Aorta (tissue), 5 donors: Measurements from ENCODE around the gene CUL1. TPM values are rescaled to one million over a fixed set of nuclear protein-coding genes. Genes with fewer than 3 reads are reported as not detected.

Experiments
- ATAC-seq: fragments of 200-7000 bp; cut with Tn5 transposase; one replicate; pipeline ENCODE4 v1.9.1; 2022; ENCODE audit warnings: moderate library complexity; ENCODE audit not compliant: low FRiP score
- DNase-seq, 2 donors: peaks; one replicate each; pipeline ENCODE4 v3.0.0-alpha.2; 2020
- H3K27ac ChIP-seq, 2 donors: one replicate each; pipeline ENCODE4 v1.5.1; 2013; ENCODE audit warnings: low read length in 2 of 2, mild to moderate bottlenecking in 2 of 2, moderate library complexity in 2 of 2, control low read depth in 1 of 2, inconsistent platforms in 1 of 2, low read depth in 1 of 2
- H3K27me3 ChIP-seq, 2 donors: one replicate each; pipeline ENCODE4 v1.6.1; 2013; ENCODE audit warnings: control low read depth in 1 of 2, low read length in 1 of 2, mild to moderate bottlenecking in 1 of 2, moderate library complexity in 1 of 2; ENCODE audit not compliant: insufficient read depth in 2 of 2, control insufficient read depth in 1 of 2
- H3K36me3 ChIP-seq, 2 donors: one replicate each; pipeline ENCODE4 v1.6.1; 2013; ENCODE audit warnings: control low read depth in 1 of 2, low read length in 1 of 2, mild to moderate bottlenecking in 1 of 2; ENCODE audit not compliant: insufficient read depth in 2 of 2, control insufficient read depth in 1 of 2
- H3K4me1 ChIP-seq, 2 donors: one replicate each; pipeline ENCODE4 v1.6.1; 2013; ENCODE audit warnings: low read length in 2 of 2, control low read depth in 1 of 2, mild to moderate bottlenecking in 1 of 2, moderate library complexity in 1 of 2; ENCODE audit not compliant: insufficient read depth in 2 of 2, control insufficient read depth in 1 of 2
- H3K4me3 ChIP-seq, 2 donors: one replicate each; pipeline ENCODE4 v1.5.1; 2013; ENCODE audit warnings: low read length in 2 of 2, control low read depth in 1 of 2, mild to moderate bottlenecking in 1 of 2
- H3K9me3 ChIP-seq: one replicate; pipeline ENCODE4 v1.6.1; 2013; ENCODE audit warnings: mild to moderate bottlenecking, low read length; ENCODE audit not compliant: control insufficient read depth
- WGBS, 2 donors: extraction: QIAGEN DNeasy Blood & Tissue Kit; methylation state at CpG; one replicate each; pipeline ENCODE4 v1.1.7; 2013; 5-methylcytosine and 5-hydroxymethylcytosine counted together
- intact Hi-C, 2 donors: fragments of 100-400 bp; cut with DNase I; formaldehyde crosslinking; loops; one replicate each; pipeline versions ENCODE4 v1.14.2 to v1.15.0; 2022
- long read RNA-seq, 2 donors: library from polyadenylated mRNA; unstranded; transcript quantifications; one replicate each; pipeline ENCODE4 v2.0.0, GENCODE V29; 2020 to 2021
- polyA plus RNA-seq, 2 donors: library from polyadenylated mRNA; stranded (reverse); fragments of 200-250 nt; gene quantifications; one replicate each; pipeline ENCODE4 v1.2.3, GENCODE V29; 2013
- total RNA-seq, 2 donors: library from RNA; stranded (reverse); fragmentation: NEBNext Ultra II Directional; extraction: Animal tissue kit (Norgen Biotek cat#: 25700); gene quantifications; one replicate each; pipeline ENCODE4 v1.2.1, GENCODE V29; 2021
- donor health status: healthy with polysubstance abuse.
- donor health status: Bipolar disorder and iron deficiency.
- donor health status: DM: no; HTN: no; CAD: no.
- donor health status: DM: no; HTN: no; CAD: no.
- donor health status: DM: yes; HTN: yes; CAD: no.

Gene CUL1
- 10 to 100 TPM; 43.8 to 49.7 TPM for total RNA-seq
- 10 to 100 TPM; 24.5 to 34.5 TPM for polyA plus RNA-seq
- long read RNA-seq, donor 1, transcript CUL1-201 (22 exons, 3,064 nt): major isoform, 61 of 115 reads
- long read RNA-seq, donor 1, partial matches to known transcripts: 24 of 115 reads
- long read RNA-seq, donor 1, other reads (novel, unspliced or antisense): 26 of 115 reads
- long read RNA-seq, donor 2, transcript CUL1-201 (22 exons, 3,064 nt): major isoform, 22 of 42 reads
- long read RNA-seq, donor 2, partial matches to known transcripts: 6 of 42 reads
- long read RNA-seq, donor 2, other reads (novel, unspliced or antisense): 13 of 42 reads

DNA sequence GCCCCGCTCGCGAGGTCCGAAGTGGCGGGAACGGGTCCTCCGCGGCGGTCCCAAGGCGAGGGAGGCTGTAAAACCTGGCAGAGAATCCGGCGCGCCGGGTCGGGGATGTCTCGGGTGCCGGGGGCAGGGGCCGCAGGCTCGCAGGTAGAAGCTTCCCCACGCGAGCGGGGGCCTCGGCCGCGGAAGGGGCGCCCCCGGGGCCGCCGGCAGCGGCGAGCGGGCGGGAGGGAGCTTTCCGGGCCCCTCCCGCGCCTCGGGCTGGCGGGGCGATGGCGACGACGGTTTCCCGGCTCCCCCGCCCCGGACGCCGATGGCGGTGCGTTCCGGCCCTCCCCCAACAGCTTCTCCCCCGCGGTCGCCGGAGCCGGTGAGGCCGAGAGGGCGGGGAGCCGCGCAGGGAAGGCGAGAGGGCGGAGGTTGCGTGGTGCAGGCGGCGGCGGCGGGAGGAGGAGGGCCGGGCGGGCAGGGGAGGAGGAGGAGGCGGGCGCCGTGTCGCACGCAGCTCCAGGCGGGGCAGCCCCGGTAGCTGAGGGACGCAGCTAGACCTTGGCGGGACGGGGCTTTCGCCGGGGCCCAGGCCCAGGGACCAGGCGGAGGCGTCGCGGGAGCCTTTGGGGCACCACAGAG is at the start of gene CUL1:
CUL1 (plus strand) TSS at position 507 of the 627 bp plus-strand sequence. CDS start 31,220 bp downstream, outside the sequence.
- 0 to 1% methylated on average over 47 to 84 of the region's 84 CpGs for WGBS, 2 donors
- H3K9me3 ChIP-seq: no peaks in the 10 kb centered on the region
- intact Hi-C loops: loop anchor here (5.0 to 10.0 kb wide), 2 partner anchors 34 to 186 kb away; partner anchors contain the start of gene EZH2 (in 1 of the 2)
- DNase-seq: peak; percentile 91 to 96
- H3K27ac ChIP-seq: peak within 1 kb of the TSS; percentile 83 to 99
- H3K4me1 ChIP-seq: peaks cover 5 to 7% of the 10 kb centered on the region in 2 donors
- H3K36me3 ChIP-seq: no peaks in the 10 kb centered on the region
- peak within 1 kb of the TSS; percentile 99 to 100 for H3K4me3 ChIP-seq
- peak; percentile 93 for ATAC-seq
- no peaks in the 10 kb centered on the region for H3K27me3 ChIP-seq

DNA sequence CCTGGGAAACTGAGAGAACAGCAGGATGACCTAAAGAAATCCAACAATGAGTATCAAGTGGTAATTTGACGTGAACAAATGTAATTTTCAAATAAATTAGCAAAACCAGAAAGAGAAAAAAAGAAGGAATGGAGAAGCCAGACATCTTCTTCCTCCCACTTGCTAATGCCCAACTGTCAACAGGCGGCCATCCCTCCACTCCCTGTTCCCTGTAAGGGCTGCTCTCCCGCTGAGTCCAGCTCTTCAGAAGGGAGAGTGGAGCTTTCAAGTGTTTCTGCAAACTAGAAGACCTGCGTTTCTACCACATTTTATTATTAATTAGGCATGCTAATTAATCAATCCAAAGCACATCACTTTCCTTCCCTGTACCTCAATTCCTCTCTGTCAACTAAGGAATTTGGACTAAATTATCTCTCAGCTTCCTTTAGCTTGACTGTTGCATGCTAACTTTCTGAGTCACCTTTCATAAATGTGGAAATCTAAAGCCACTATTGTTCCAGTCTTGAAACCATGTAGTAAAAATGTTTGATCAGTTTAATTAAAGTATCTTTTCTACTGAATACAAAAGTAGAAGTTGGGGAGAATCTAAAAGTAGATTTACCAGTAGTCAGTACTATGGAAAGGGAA is 48.4 kb upstream of the CUL1 start:
- DNase-seq: no peak
- no peak overlapping the region for H3K4me3 ChIP-seq
- 78 to 82% methylated on average over 4 of the region's 4 CpGs for WGBS, 2 donors
- ATAC-seq: no peak
- H3K4me1 ChIP-seq: peaks cover 0 to 2% of the 10 kb centered on the region in 2 donors
- H3K9me3 ChIP-seq: no peaks in the 10 kb centered on the region
- H3K36me3 ChIP-seq: no peaks in the 10 kb centered on the region
- H3K27me3 ChIP-seq: no peaks in the 10 kb centered on the region
- intact Hi-C loops: no loop called here
- no peak overlapping the region for H3K27ac ChIP-seq

DNA sequence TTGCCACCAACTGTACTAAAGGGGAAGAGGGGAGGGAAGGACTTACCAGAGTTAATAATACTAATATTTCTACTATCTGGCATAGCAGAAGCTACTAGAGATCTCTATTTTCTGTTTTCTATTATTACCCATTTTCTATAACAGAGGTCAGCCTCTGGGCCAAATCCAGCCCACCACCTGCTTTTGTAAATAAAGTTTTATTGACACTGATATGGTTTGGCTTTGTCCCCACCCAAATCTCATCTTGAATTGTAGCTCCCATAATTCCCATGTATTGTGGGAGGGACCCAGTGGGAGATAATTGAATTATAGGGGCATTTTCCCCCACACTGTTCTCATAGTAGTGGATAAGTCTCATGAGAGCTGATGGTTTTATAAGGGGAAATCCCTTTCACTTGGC is 45.9 kb upstream of the CUL1 start:
- Histone ChIP-seq H3K4me1 (peaks cover 0 to 2% of the 10 kb centered on the region in 2 donors), H3K36me3 (no peaks in the 10 kb centered on the region), H3K27ac (no peak overlapping the region), H3K4me3 (no peak overlapping the region), H3K27me3 (no peaks in the 10 kb centered on the region), H3K9me3 (no peaks in the 10 kb centered on the region)
- ATAC-seq (no peak), DNase-seq (no peak)
- intact Hi-C loops: no loop called here

DNA sequence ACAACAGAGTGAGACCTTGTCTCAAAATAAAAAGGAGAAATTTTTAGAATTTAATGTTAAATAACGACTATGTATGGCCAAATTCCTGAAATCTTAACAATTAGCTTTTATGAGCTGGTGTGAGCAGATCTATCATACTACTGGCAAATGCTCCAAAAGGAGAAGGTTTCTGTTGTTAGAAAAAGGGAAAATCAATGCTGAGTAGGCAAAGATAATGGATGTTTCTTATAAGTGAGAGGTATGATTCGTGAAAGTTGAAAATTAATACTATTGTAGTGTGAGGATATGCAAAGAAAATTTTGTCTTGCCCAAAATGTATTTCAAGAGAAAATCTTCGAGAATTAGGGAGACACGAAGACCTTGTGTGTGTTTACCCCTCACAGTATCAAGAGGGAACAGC is 40.8 kb upstream of the CUL1 start:
- ATAC-seq: no peak
- no peak for DNase-seq
- Histone ChIP-seq H3K27ac (no peak overlapping the region), H3K36me3 (no peaks in the 10 kb centered on the region), H3K27me3 (no peaks in the 10 kb centered on the region), H3K9me3 (no peaks in the 10 kb centered on the region), H3K4me1 (no peaks in the 10 kb centered on the region), H3K4me3 (no peak overlapping the region)
- 82 to 87% methylated on average over 4 of the region's 4 CpGs for WGBS, 2 donors
- intact Hi-C loops: no loop called here

DNA sequence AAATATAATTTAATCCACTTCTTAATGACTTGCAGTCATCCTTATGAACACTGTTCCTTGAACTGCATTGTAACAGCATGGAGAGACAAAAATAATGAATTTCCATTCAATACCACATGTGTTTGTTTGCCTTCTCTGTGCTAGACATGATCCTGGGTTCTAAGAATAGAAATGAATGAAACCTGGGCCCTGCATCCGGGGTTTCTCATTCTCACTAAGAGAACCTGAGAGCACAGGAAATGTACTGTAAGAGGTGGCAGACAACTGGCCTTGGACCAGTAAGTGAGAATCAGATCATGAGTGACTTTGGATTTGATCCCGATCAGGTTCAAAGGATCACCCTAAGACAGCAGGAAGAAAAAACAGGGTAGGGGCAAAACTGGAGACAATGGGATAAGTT is 37.2 kb upstream of the CUL1 start:
- Histone ChIP-seq H3K36me3 (no peaks in the 10 kb centered on the region), H3K4me1 (peaks cover 0 to 5% of the 10 kb centered on the region in 2 donors), H3K27ac (no peak overlapping the region), H3K9me3 (no peaks in the 10 kb centered on the region), H3K27me3 (no peaks in the 10 kb centered on the region), H3K4me3 (no peak overlapping the region)
- intact Hi-C loops: no loop called here
- no peak for ATAC-seq
- 76 to 79% methylated on average over 2 of the region's 2 CpGs for WGBS, 2 donors
- no peak for DNase-seq

DNA sequence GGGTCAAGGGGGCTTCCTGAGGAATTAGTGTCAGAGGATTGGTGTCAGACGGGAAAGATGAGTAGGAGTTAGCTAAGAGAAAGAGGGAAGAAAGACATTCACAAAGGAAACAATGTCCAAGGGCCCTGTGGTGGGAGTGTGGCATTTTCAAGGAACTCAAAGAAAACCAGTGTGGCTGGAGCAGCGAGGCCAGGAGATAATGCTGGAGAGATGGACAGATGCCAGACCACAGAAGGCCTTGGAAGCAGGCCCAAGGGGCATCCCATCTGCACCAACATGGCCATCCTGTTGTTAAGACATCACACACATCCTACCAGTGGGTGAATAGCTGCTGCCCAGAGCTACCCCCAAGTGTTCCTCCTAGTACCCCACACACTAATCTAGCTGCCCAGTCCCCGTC is 36.1 kb upstream of the CUL1 start:
- H3K27me3 ChIP-seq: no peaks in the 10 kb centered on the region
- intact Hi-C loops: no loop called here
- no peaks in the 10 kb centered on the region for H3K9me3 ChIP-seq
- no peak overlapping the region for H3K27ac ChIP-seq
- H3K4me1 ChIP-seq: peaks cover 0 to 5% of the 10 kb centered on the region in 2 donors
- ATAC-seq (no peak), DNase-seq (no peak)
- no peak overlapping the region for H3K4me3 ChIP-seq
- WGBS, 2 donors: 66 to 72% methylated on average over 3 of the region's 3 CpGs
- H3K36me3 ChIP-seq: no peaks in the 10 kb centered on the region

DNA sequence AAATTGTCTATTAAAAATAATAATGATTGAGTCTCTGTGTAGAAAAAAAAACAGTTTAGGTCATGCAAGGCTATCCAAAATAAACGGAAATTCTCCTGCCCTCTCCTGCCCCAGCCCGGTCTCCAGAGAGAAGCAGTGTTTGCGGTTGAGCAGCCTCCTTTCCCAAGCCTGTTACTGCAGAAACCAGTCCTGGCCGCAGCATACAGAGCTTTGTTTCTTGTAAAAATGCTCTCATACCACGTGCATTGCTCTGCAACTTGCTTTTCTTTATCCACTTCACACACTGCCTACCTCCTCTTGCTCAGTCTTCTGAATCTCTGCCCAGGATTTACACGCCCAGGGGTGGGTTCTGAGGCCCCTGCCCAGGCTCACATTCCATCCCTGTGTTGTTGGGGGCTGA is 34.4 kb upstream of the CUL1 start:
- H3K4me1 ChIP-seq: peaks cover 0 to 5% of the 10 kb centered on the region in 2 donors
- H3K9me3 ChIP-seq: no peaks in the 10 kb centered on the region
- intact Hi-C loops: no loop called here
- no peaks in the 10 kb centered on the region for H3K27me3 ChIP-seq
- H3K36me3 ChIP-seq: no peaks in the 10 kb centered on the region
- DNase-seq: peak in 1 of 2 donors; percentile 72
- WGBS, 2 donors: 3 to 8% methylated on average over 6 of the region's 6 CpGs
- ATAC-seq: peak; percentile 79
- no peak overlapping the region for H3K4me3 ChIP-seq
- no peak overlapping the region for H3K27ac ChIP-seq

DNA sequence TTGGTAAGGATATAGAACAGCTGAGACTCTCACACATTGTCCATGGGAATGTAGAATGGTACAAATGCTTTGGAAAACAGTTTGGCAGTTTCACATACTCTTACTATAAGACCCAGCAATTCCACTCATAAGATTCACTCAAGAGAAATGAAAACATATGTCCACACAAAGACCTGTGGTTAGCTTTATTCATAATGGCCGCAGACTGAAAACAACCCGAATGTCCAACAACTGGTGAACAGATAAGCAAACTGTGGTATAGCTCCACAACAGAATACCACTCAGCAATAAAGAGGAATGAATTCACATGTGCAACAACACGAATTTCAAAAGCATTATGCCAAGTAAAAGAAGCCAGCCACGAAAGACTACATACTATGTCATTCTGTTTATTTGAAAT is 33.5 kb upstream of the CUL1 start:
- no peaks in the 10 kb centered on the region for H3K36me3 ChIP-seq
- no peak overlapping the region for H3K27ac ChIP-seq
- H3K4me1 ChIP-seq: peaks cover 0 to 5% of the 10 kb centered on the region in 2 donors
- H3K9me3 ChIP-seq: no peaks in the 10 kb centered on the region
- ATAC-seq (no peak), DNase-seq (no peak)
- no peak overlapping the region for H3K4me3 ChIP-seq
- intact Hi-C loops: no loop called here
- no peaks in the 10 kb centered on the region for H3K27me3 ChIP-seq
- 30 to 38% methylated on average over 4 of the region's 4 CpGs for WGBS, 2 donors
